Esophagus squamous epithelium (tissue), 4 donors: Measurements from ENCODE around the gene NRM.

Experiments
- POLR2A ChIP-seq, 4 donors: fragments of 450-650 bp; IDR thresholded peaks; one replicate each; pipeline ENCODE4 v1.6.1; 2017; ENCODE audit warnings: antibody characterized with exemption in 4 of 4, mild to moderate bottlenecking in 4 of 4, moderate library complexity in 3 of 4
- TF ChIP-seq, protein P1 (sequence below), 6 experiments: fragments of 450-650 bp in 4 of 6; fragments of 200-600 bp in 2 of 6; sonication (generic) in 2 of 6; IDR thresholded peaks; one replicate each; pipeline ENCODE4 v1.5.1; 2016 to 2019; ENCODE audit warnings: antibody characterized with exemption in 6 of 6, mild to moderate bottlenecking in 4 of 6, moderate library complexity in 4 of 6

DNA sequence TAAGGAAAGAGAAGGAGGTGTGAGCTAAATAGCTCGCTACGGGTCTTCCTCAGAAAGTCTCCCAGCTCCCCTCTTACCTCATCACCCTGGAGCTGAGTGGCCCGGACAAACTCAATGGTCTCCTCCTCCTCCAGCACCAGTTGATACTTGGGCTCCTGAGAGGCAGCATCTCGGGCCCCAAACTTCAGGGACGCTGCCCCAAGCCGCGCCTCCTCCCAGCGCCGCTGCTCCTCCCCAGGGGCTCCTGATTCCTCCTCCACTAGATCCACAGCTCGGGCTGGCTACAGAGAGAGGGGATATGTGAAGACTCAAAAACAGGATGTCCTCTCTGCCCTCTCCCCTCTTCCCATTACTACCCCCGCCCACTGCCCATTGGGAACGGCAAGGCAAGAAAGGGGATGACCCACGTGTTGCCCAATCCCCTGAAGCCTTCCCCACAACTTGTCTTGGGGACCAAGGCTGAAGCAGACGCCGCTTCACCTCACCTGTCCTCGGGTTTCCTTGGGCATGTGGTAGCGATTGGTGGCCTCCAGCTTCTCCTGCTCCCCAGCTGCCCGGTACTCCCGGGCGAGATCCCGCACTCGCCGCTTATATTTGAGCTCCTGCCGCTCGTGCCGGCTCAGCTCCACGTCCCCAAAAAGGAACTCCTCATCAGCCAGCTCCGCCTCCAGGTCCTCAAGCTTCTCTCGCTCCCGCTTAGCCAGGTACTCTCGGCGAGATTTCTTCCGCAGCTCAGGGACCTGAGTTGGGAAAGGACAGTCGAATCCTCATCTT lies 25.6 kb downstream of the NRM start:
- TF ChIP-seq, protein P1, sequence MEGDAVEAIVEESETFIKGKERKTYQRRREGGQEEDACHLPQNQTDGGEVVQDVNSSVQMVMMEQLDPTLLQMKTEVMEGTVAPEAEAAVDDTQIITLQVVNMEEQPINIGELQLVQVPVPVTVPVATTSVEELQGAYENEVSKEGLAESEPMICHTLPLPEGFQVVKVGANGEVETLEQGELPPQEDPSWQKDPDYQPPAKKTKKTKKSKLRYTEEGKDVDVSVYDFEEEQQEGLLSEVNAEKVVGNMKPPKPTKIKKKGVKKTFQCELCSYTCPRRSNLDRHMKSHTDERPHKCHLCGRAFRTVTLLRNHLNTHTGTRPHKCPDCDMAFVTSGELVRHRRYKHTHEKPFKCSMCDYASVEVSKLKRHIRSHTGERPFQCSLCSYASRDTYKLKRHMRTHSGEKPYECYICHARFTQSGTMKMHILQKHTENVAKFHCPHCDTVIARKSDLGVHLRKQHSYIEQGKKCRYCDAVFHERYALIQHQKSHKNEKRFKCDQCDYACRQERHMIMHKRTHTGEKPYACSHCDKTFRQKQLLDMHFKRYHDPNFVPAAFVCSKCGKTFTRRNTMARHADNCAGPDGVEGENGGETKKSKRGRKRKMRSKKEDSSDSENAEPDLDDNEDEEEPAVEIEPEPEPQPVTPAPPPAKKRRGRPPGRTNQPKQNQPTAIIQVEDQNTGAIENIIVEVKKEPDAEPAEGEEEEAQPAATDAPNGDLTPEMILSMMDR (IDR thresholded peaks at IDR 0.05): no peak
- no peak for TF ChIP-seq POLR2A (IDR thresholded peaks at IDR 0.05)
